ENCODE measurements around the gene DUT.

Gene DUT

GRCh38 chr15:48391950-48392349, 60.7 kb downstream of the DUT start:
- no peaks in the 10 kb centered on the region for H3K9me3 ChIP-seq (ENCODE audit: control insufficient read depth, insufficient read depth, low read length)
- H4K20me1 ChIP-seq (ENCODE audit: control insufficient read depth, insufficient read depth, low read depth, low read length), result no peaks in the 10 kb centered on the region
- no peak overlapping the region for H3K4me3 ChIP-seq (ENCODE audit: low read length)
- TF ChIP-seq CTCF (IDR thresholded peaks at IDR 0.05; ENCODE audit: low read depth, low read length, poor library complexity, severe bottlenecking), result no peak
- TF ChIP-seq EZH2phosphoT487 (IDR thresholded peaks at IDR 0.05; ENCODE audit: borderline replicate concordance, low read length), result no peak
- H3K27ac ChIP-seq (ENCODE audit: low read depth, low read length), result no peak overlapping the region
- no peaks in the 10 kb centered on the region for H3K27me3 ChIP-seq (ENCODE audit: control insufficient read depth, low read length)
- H3K36me3 ChIP-seq (ENCODE audit: control insufficient read depth, low read length), result no peaks in the 10 kb centered on the region
- no peaks in the 10 kb centered on the region for H3K9me2 ChIP-seq (replicated peaks; ENCODE audit: control insufficient read depth, low read length)
- no peaks in the 10 kb centered on the region for H3F3A ChIP-seq (ENCODE audit: control insufficient read depth, insufficient read depth)
- H3K4me2 ChIP-seq (ENCODE audit: low read length), result no peak overlapping the region
- no peaks in the 10 kb centered on the region for H3K79me2 ChIP-seq (ENCODE audit: control insufficient read depth, low read length)
- no peaks in the 10 kb centered on the region for H3K4me1 ChIP-seq (ENCODE audit: control insufficient read depth, low read length)

GRCh38 chr15:48392356-48392755, 61.1 kb downstream of the DUT start:
- no peak overlapping the region for H3K4me3 ChIP-seq (ENCODE audit: low read length)
- no peak for TF ChIP-seq CTCF (IDR thresholded peaks at IDR 0.05; ENCODE audit: low read depth, low read length, poor library complexity, severe bottlenecking)
- no peaks in the 10 kb centered on the region for H3K27me3 ChIP-seq (ENCODE audit: control insufficient read depth, low read length)
- H3K9me3 ChIP-seq (ENCODE audit: control insufficient read depth, insufficient read depth, low read length), result no peaks in the 10 kb centered on the region
- H3F3A ChIP-seq (ENCODE audit: control insufficient read depth, insufficient read depth), result no peaks in the 10 kb centered on the region
- H3K36me3 ChIP-seq (ENCODE audit: control insufficient read depth, low read length), result no peaks in the 10 kb centered on the region
- no peaks in the 10 kb centered on the region for H4K20me1 ChIP-seq (ENCODE audit: control insufficient read depth, insufficient read depth, low read depth, low read length)
- H3K27ac ChIP-seq (ENCODE audit: low read depth, low read length), result no peak overlapping the region
- H3K79me2 ChIP-seq (ENCODE audit: control insufficient read depth, low read length), result no peaks in the 10 kb centered on the region
- no peak overlapping the region for H3K4me2 ChIP-seq (ENCODE audit: low read length)
- H3K4me1 ChIP-seq (ENCODE audit: control insufficient read depth, low read length), result no peaks in the 10 kb centered on the region
- no peaks in the 10 kb centered on the region for H3K9me2 ChIP-seq (replicated peaks; ENCODE audit: control insufficient read depth, low read length)

All from DOHH2 (cell line).